Naive thymus-derived CD4-positive, alpha-beta T cell (primary cell): ENCODE data around the gene LGR4. TPM values are rescaled to one million over a fixed set of nuclear protein-coding genes. Genes with fewer than 3 reads are reported as not detected.
"Not testable (repeated sequence)": the region's sequence is repeated elsewhere in the genome, so short reads cannot be mapped to it uniquely, and the experiment has no call there.

ENCODE experiments used
- ATAC-seq: fragments of 150-1000 bp; cut with Tn5 transposase; 2 replicates; pipeline ENCODE4 v1.10.0; 2021; ENCODE audit warnings: mild to moderate bottlenecking, moderate library complexity
- CTCF ChIA-PET: fragments of 350-600 bp; sonication (Branson Sonifier 250); formaldehyde crosslinking; loops from one replicate; lab custom pipeline; 2021; ENCODE audit warnings: antibody characterized with exemption; lab: Charles Lee
- POLR2A ChIA-PET: fragments of 350-600 bp; sonication (Branson Sonifier 250); formaldehyde crosslinking; loops from one replicate; lab custom pipeline; 2021; ENCODE audit warnings: antibody characterized with exemption, inconsistent platforms; lab: Charles Lee
- DNase-seq, 9 donors: peaks; one replicate each; pipeline versions ENCODE4 v3.0.0 to v3.0.0-alpha.2; 2020 to 2022; ENCODE audit warnings: mixed read lengths in 1 of 9
- H3K27ac ChIP-seq: one replicate; pipeline ENCODE4 v1.7.0; 2013; ENCODE audit warnings: mild to moderate bottlenecking, low read depth, low read length, moderate library complexity
- H3K27me3 ChIP-seq, 2 donors: one replicate each; pipeline ENCODE4 v1.7.0; 2013; ENCODE audit warnings: low read length in 2 of 2, mild to moderate bottlenecking in 2 of 2, moderate library complexity in 2 of 2; ENCODE audit not compliant: control insufficient read depth in 2 of 2, insufficient read depth in 2 of 2
- H3K36me3 ChIP-seq, 3 experiments: 1 replicate in 2 of 3; 2 replicates in 1 of 3; pipeline ENCODE4 v1.7.0; 2013; ENCODE audit warnings: low read length in 3 of 3, mild to moderate bottlenecking in 3 of 3, moderate library complexity in 1 of 3; ENCODE audit not compliant: insufficient read depth in 3 of 3, control insufficient read depth in 2 of 3
- H3K4me1 ChIP-seq, 2 donors: one replicate each; pipeline ENCODE4 v1.7.0; 2013; ENCODE audit warnings: low read length in 2 of 2, mild to moderate bottlenecking in 2 of 2, moderate library complexity in 1 of 2; ENCODE audit not compliant: control insufficient read depth in 2 of 2, insufficient read depth in 2 of 2
- H3K4me3 ChIP-seq: 2 replicates; pipeline ENCODE4 v1.7.0; 2013; ENCODE audit warnings: mild to moderate bottlenecking, low read length
- H3K9me3 ChIP-seq, 3 experiments: 1 replicate in 2 of 3; 2 replicates in 1 of 3; pipeline ENCODE4 v1.7.0; 2013; ENCODE audit warnings: low read length in 3 of 3; ENCODE audit not compliant: control insufficient read depth in 2 of 3
- H3K27ac Mint-ChIP-seq, 9 donors: one replicate each; pipeline ENCODE4 v1.8.0; 2020 to 2022; ENCODE audit warnings: mixed read lengths in 9 of 9, mild to moderate bottlenecking in 8 of 9, moderate library complexity in 5 of 9, inconsistent platforms in 2 of 9
- H3K27me3 Mint-ChIP-seq, 5 donors: one replicate each; pipeline ENCODE4 v1.8.0; 2021 to 2022; ENCODE audit warnings: mixed read lengths in 5 of 5, mild to moderate bottlenecking in 1 of 5
- H3K36me3 Mint-ChIP-seq, 5 donors: one replicate each; pipeline ENCODE4 v1.8.0; 2020 to 2022; ENCODE audit warnings: mixed read lengths in 5 of 5, mild to moderate bottlenecking in 3 of 5, inconsistent platforms in 1 of 5
- H3K4me1 Mint-ChIP-seq, 7 donors: one replicate each; pipeline ENCODE4 v1.8.0; 2020 to 2022; ENCODE audit warnings: mixed read lengths in 7 of 7, mild to moderate bottlenecking in 3 of 7, inconsistent platforms in 1 of 7
- H3K4me3 Mint-ChIP-seq, 10 donors: one replicate each; pipeline ENCODE4 v1.8.0; 2020 to 2022; ENCODE audit warnings: mild to moderate bottlenecking in 10 of 10, mixed read lengths in 10 of 10, moderate library complexity in 6 of 10, inconsistent platforms in 2 of 10
- H3K9me3 Mint-ChIP-seq, 11 donors: one replicate each; pipeline ENCODE4 v1.8.0; 2020 to 2022; ENCODE audit warnings: mixed read lengths in 11 of 11, mild to moderate bottlenecking in 4 of 11, inconsistent platforms in 1 of 11, moderate library complexity in 1 of 11
- intact Hi-C, 2 donors: fragments of 100-400 bp; cut with micrococcal nuclease; formaldehyde crosslinking; loops; one replicate each; pipeline ENCODE4 v1.15.1; 2023
- polyA plus RNA-seq, 2 donors: library from polyadenylated mRNA; unstranded; fragments of 300-500 nt; fragmentation: Illumina TruSeq; gene quantifications; one replicate each; pipeline ENCODE4 v1.2.3, GENCODE V29; 2021
- total RNA-seq, 6 experiments: library from RNA in 5 of 6; stranded (reverse) in 5 of 6; gene quantifications; 1 replicate in 5 of 6; 2 replicates in 1 of 6; pipeline ENCODE4 v1.2.3 and lab custom pipeline; 2021 to 2026

The LGR4 gene
- total and polyA plus RNA-seq, 7 experiments from 2014 or later: 0.05 to 1.5 (median 0.49) TPM

- Mint-ChIP-seq H3K4me3 (no peak overlapping the region), H3K9me3 (peaks cover 0 to 1% (median 0%) of the 10 kb centered on the region in 11 donors)
Observed at GRCh38 chr11:27331981-27332380, 140.6 kb downstream of the LGR4 start.

GRCh38 chr11:27330633-27331270, 141.8 kb downstream of the LGR4 start:
- no peak for ATAC-seq
- peaks cover 0 to 2% (median 0%) of the 10 kb centered on the region in 7 donors for H3K4me1 Mint-ChIP-seq

More at GRCh38 chr11:27331981-27332380, 140.6 kb downstream of the LGR4 start:
- no peaks in the 10 kb centered on the region for H3K27me3 ChIP-seq
- no peaks in the 10 kb centered on the region for H3K9me3 ChIP-seq
- DNase-seq (no peak), ATAC-seq (no peak)
- no peaks in the 10 kb centered on the region for H3K36me3 ChIP-seq
- no peak overlapping the region for H3K27ac Mint-ChIP-seq
- ChIA-PET POLR2A (no interaction called here), CTCF (no interaction called here)
- H3K4me1 ChIP-seq: no peaks in the 10 kb centered on the region
- intact Hi-C loops: no loop called here
- H3K27ac ChIP-seq: no peak overlapping the region
- H3K4me3 ChIP-seq: no peak overlapping the region
- no peaks in the 10 kb centered on the region for H3K27me3 Mint-ChIP-seq
- H3K4me1 Mint-ChIP-seq: peaks cover 0 to 2% (median 0%) of the 10 kb centered on the region in 7 donors
- peaks cover 0 to 15% (median 6%) of the 10 kb centered on the region in 5 donors for H3K36me3 Mint-ChIP-seq

GRCh38 chr11:27329867-27330632, 142.5 kb downstream of the LGR4 start:
- CTCF ChIA-PET: no interaction called here

More at GRCh38 chr11:27330633-27331270, 141.8 kb downstream of the LGR4 start:
- Histone ChIP-seq H3K9me3 (no peaks in the 10 kb centered on the region), H3K27ac (no peak overlapping the region), H3K4me3 (no peak overlapping the region), H3K36me3 (no peaks in the 10 kb centered on the region), H3K4me1 (no peaks in the 10 kb centered on the region), H3K27me3 (no peaks in the 10 kb centered on the region)
- Mint-ChIP-seq H3K27me3 (no peaks in the 10 kb centered on the region), H3K9me3 (peaks cover 0 to 8% (median 4%) of the 10 kb centered on the region in 11 donors), H3K4me3 (no peak overlapping the region), H3K27ac (no peak overlapping the region), H3K36me3 (peaks cover 0 to 16% (median 2%) of the 10 kb centered on the region in 5 donors)
- DNase-seq: no peak
- CTCF ChIA-PET: no interaction called here
- intact Hi-C loops: no loop called here
- POLR2A ChIA-PET: no interaction called here

GRCh38 chr11:27328614-27329013, 144.0 kb downstream of the LGR4 start:
- CTCF ChIA-PET: no interaction called here
- POLR2A ChIA-PET: no interaction called here

More at GRCh38 chr11:27329867-27330632, 142.5 kb downstream of the LGR4 start:
- no peak overlapping the region for H3K27ac ChIP-seq
- H3K27me3 ChIP-seq: no peaks in the 10 kb centered on the region
- H3K4me3 ChIP-seq: no peak overlapping the region
- POLR2A ChIA-PET: no interaction called here
- peaks cover 0 to 17% (median 2%) of the 10 kb centered on the region in 5 donors for H3K36me3 Mint-ChIP-seq
- intact Hi-C loops: no loop called here
- ATAC-seq (no peak), DNase-seq (no peak)
- H3K4me3 Mint-ChIP-seq: no peak overlapping the region
- H3K4me1 ChIP-seq: no peaks in the 10 kb centered on the region
- H3K36me3 ChIP-seq: no peaks in the 10 kb centered on the region
- H3K27ac Mint-ChIP-seq: no peak overlapping the region
- no peaks in the 10 kb centered on the region for H3K27me3 Mint-ChIP-seq
- H3K9me3 Mint-ChIP-seq: peaks cover 0 to 11% (median 4%) of the 10 kb centered on the region in 11 donors
- peaks cover 0 to 2% (median 0%) of the 10 kb centered on the region in 7 donors for H3K4me1 Mint-ChIP-seq
- no peaks in the 10 kb centered on the region for H3K9me3 ChIP-seq

GRCh38 chr11:27327064-27327463, 145.5 kb downstream of the LGR4 start:
- H3K4me3 ChIP-seq, H3K4me1 Mint-ChIP-seq, H3K9me3 ChIP-seq, H3K27ac Mint-ChIP-seq, H3K4me1 ChIP-seq, H3K36me3 ChIP-seq, DNase-seq, H3K27me3 ChIP-seq, CTCF ChIA-PET, H3K27ac ChIP-seq, H3K36me3 Mint-ChIP-seq, intact Hi-C loops, H3K4me3 Mint-ChIP-seq, POLR2A ChIA-PET, ATAC-seq, H3K27me3 Mint-ChIP-seq: not testable (repeated sequence)
- H3K9me3 Mint-ChIP-seq: peaks cover 0 to 11% (median 4%) of the 10 kb centered on the region in 11 donors

More at GRCh38 chr11:27328614-27329013, 144.0 kb downstream of the LGR4 start:
- no peaks in the 10 kb centered on the region for H3K27me3 ChIP-seq
- H3K9me3 ChIP-seq: no peaks in the 10 kb centered on the region
- intact Hi-C loops: no loop called here
- Mint-ChIP-seq H3K27ac (no peak overlapping the region), H3K27me3 (peaks cover 0 to under 1% (median 0%) of the 10 kb centered on the region in 5 donors), H3K4me1 (peaks cover 0 to 2% (median 0%) of the 10 kb centered on the region in 7 donors), H3K4me3 (no peak overlapping the region), H3K36me3 (peaks cover 0 to 7% (median 2%) of the 10 kb centered on the region in 5 donors), H3K9me3 (peaks cover 0 to 11% (median 4%) of the 10 kb centered on the region in 11 donors)
- H3K4me3 ChIP-seq: no peak overlapping the region
- no peak for ATAC-seq
- H3K27ac ChIP-seq: no peak overlapping the region
- no peak for DNase-seq
- no peaks in the 10 kb centered on the region for H3K36me3 ChIP-seq
- no peaks in the 10 kb centered on the region for H3K4me1 ChIP-seq

GRCh38 chr11:27322196-27322595, 150.4 kb downstream of the LGR4 start:
- H3K27me3 Mint-ChIP-seq, H3K4me1 ChIP-seq, ATAC-seq, CTCF ChIA-PET, H3K4me1 Mint-ChIP-seq, H3K4me3 Mint-ChIP-seq, H3K36me3 Mint-ChIP-seq, DNase-seq, H3K27me3 ChIP-seq, H3K27ac Mint-ChIP-seq, H3K9me3 ChIP-seq, H3K4me3 ChIP-seq, intact Hi-C loops, POLR2A ChIA-PET, H3K36me3 ChIP-seq, H3K27ac ChIP-seq: not testable (repeated sequence)
- H3K9me3 Mint-ChIP-seq: peaks cover 0 to 11% (median 4%) of the 10 kb centered on the region in 11 donors
